Activated CD8-positive, alpha-beta memory T cell treated with anti-CD3 and anti-CD28 coated beads, Interleukin-2, amount 50 U/mL, for 48 hours (primary cell): ENCODE results near the gene TMEM92.

Source experiments
- DNase-seq: peaks from one replicate; pipeline ENCODE4 v3.0.0-alpha.2; 2020

Gene TMEM92

GRCh38 chr17:50274142-50274896 is at the start of gene TMEM92:
Gene TMEM92 (plus strand): TSS chr17:50274466. CDS start chr17:50274502, 36 bp downstream.
- no peak for DNase-seq

GRCh38 chr17:50225701-50226240 is 48.5 kb upstream of the TMEM92 start:
- no peak for DNase-seq

- DNase-seq = no peak
These were observed 39.7 kb upstream of the TMEM92 start for GRCh38 chr17:50234581-50234980.

GRCh38 chr17:50237901-50238300 is 36.4 kb upstream of the TMEM92 start:
- no peak for DNase-seq

GRCh38 chr17:50238601-50239280 is 35.5 kb upstream of the TMEM92 start:
- no peak for DNase-seq

GRCh38 chr17:50239937-50240336 is 34.3 kb upstream of the TMEM92 start:
- DNase-seq = no peak

- no peak for DNase-seq
These were observed 33.4 kb upstream of the TMEM92 start for GRCh38 chr17:50240851-50241250.

- DNase-seq = no peak
These were observed 32.8 kb upstream of the TMEM92 start for GRCh38 chr17:50241431-50241830.

GRCh38 chr17:50244771-50245170 is 29.5 kb upstream of the TMEM92 start:
- DNase-seq = no peak

GRCh38 chr17:50248255-50248654 is 26.0 kb upstream of the TMEM92 start:
- no peak for DNase-seq

GRCh38 chr17:50252781-50253180 is 21.5 kb upstream of the TMEM92 start:
- DNase-seq = no peak

- DNase-seq = no peak
These were observed 18.3 kb upstream of the TMEM92 start for GRCh38 chr17:50255766-50256635.

- DNase-seq = no peak
These were observed 17.2 kb upstream of the TMEM92 start for GRCh38 chr17:50256826-50257618.

GRCh38 chr17:50257676-50258224 is 16.5 kb upstream of the TMEM92 start:
- no peak for DNase-seq

- no peak for DNase-seq
These were observed 15.4 kb upstream of the TMEM92 start for GRCh38 chr17:50258647-50259476.

GRCh38 chr17:50259477-50260324 is 14.6 kb upstream of the TMEM92 start:
- DNase-seq = no peak

GRCh38 chr17:50260501-50260911 is 13.8 kb upstream of the TMEM92 start:
- DNase-seq = no peak

GRCh38 chr17:50261051-50261915 is 13.0 kb upstream of the TMEM92 start:
- DNase-seq = no peak
